ENCODE data around the gene RPRD1A.
"Not testable (repeated sequence)": the region's sequence is repeated elsewhere in the genome, so short reads cannot be mapped to it uniquely, and the experiment has no call there.

Gene RPRD1A, protein sequence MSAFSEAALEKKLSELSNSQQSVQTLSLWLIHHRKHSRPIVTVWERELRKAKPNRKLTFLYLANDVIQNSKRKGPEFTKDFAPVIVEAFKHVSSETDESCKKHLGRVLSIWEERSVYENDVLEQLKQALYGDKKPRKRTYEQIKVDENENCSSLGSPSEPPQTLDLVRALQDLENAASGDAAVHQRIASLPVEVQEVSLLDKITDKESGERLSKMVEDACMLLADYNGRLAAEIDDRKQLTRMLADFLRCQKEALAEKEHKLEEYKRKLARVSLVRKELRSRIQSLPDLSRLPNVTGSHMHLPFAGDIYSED

DNA sequence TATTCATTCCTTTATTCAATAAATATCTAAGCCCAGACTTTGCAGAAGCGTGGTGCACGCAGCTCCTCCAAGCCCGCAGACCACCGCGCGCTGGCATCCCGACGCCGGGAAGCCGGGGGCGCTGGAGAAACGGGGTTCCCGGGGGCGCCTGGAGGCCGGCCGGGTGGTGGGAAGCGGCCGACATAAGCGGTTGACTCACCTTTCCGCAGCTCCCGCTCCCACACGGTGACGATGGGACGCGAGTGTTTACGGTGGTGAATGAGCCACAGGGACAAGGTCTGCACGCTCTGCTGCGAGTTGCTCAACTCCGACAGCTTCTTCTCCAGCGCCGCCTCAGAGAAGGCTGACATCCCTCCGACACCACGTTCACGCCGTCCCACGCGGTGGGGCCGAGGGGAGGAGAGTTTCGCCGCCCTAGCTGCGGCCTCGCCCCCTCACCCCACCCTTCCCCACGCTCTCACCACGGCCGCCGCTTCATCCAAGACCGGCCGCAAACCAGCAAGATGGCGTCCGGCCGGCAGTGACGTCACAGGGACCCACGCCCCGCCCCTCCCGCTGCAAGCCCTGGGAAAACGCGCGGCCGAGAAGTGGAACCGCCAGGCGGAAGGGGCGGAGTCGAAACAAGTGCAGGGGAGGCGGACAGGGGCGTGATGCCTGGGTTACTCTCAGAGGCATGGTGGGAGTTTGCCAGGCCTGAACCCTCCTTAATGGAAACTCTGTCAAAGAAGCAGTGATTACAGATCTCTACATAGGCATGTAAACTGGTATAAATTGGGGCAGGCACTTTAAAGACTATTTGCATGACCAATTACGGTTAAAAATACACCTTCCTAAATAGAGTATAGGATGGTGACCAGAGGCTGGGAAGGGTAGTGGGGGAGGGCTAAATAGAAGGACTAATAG, at the start of gene RPRD1A:
Gene RPRD1A, minus strand, starts transcription at position 505 of the 903 bp plus-strand sequence. Its CDS starts 155 bp downstream, at position 350.
- DNase-seq (ENCODE audit: extremely low spot score), result peak; percentile 97
- TF ChIP-seq, protein P1, sequence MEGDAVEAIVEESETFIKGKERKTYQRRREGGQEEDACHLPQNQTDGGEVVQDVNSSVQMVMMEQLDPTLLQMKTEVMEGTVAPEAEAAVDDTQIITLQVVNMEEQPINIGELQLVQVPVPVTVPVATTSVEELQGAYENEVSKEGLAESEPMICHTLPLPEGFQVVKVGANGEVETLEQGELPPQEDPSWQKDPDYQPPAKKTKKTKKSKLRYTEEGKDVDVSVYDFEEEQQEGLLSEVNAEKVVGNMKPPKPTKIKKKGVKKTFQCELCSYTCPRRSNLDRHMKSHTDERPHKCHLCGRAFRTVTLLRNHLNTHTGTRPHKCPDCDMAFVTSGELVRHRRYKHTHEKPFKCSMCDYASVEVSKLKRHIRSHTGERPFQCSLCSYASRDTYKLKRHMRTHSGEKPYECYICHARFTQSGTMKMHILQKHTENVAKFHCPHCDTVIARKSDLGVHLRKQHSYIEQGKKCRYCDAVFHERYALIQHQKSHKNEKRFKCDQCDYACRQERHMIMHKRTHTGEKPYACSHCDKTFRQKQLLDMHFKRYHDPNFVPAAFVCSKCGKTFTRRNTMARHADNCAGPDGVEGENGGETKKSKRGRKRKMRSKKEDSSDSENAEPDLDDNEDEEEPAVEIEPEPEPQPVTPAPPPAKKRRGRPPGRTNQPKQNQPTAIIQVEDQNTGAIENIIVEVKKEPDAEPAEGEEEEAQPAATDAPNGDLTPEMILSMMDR (IDR thresholded peaks at IDR 0.05; ENCODE audit: control extremely low read depth, extremely low read depth, low read depth, missing control alignments), result no peak
- POLR2A ChIA-PET, result no interaction called here
- CTCF ChIA-PET, result interaction anchor here (1.2 to 1.9 kb wide), 2 partner anchors 50 to 311 kb away, joined by 4 to 5 read pairs; no protein-coding TSS in a partner anchor

DNA sequence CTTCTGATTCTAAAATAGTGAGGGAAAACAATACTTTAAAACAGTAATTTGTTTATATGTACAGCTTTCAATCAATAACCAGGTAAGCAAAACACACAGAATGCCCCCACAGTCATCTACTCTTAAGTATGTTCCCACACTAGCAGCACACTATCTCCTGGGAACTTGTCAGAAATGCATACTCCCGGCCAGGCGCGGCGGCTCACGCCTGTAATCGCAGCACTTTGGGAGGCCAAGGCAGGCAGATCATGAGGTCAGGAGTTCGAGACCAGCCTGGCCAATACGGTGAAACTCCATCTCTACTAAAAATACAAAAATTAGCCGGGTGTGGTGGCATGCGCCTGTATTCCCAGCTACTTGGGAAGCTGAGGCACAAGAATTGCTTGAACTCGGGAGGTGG, 49.4 kb upstream of the RPRD1A start:
- DNase-seq (ENCODE audit: extremely low spot score); POLR2A ChIA-PET: not testable (repeated sequence)
- CTCF ChIA-PET, result interaction anchor here (2.1 kb wide), 1 partner anchor 11 kb away, joined by 4 read pairs; no protein-coding TSS in a partner anchor

GRCh38 chr18:36114738-36115137, 47.4 kb upstream of the RPRD1A start:
- ChIA-PET CTCF (no interaction called here), POLR2A (no interaction called here)
- TF ChIP-seq, protein P1 (IDR thresholded peaks at IDR 0.05; ENCODE audit: control extremely low read depth, extremely low read depth, low read depth, missing control alignments), result no peak
- DNase-seq (ENCODE audit: extremely low spot score), result no peak

GRCh38 chr18:36114251-36114650, 46.9 kb upstream of the RPRD1A start:
- no peak for DNase-seq (ENCODE audit: extremely low spot score)
- ChIA-PET POLR2A (no interaction called here), CTCF (no interaction called here)
- TF ChIP-seq, protein P1 (IDR thresholded peaks at IDR 0.05; ENCODE audit: control extremely low read depth, extremely low read depth, low read depth, missing control alignments), result no peak

- DNase-seq (ENCODE audit: extremely low spot score), result no peak
- ChIA-PET POLR2A (no interaction called here), CTCF (interaction anchor here (1.2 kb wide), 3 partner anchors 9 to 17 kb away, joined by 3 read pairs; partner anchors contain the start of gene SLC39A6)
- TF ChIP-seq, protein P1 (IDR thresholded peaks at IDR 0.05; ENCODE audit: control extremely low read depth, extremely low read depth, low read depth, missing control alignments), result no peak
These were observed 44.9 kb upstream of the RPRD1A start for GRCh38 chr18:36112302-36112701.

DNA sequence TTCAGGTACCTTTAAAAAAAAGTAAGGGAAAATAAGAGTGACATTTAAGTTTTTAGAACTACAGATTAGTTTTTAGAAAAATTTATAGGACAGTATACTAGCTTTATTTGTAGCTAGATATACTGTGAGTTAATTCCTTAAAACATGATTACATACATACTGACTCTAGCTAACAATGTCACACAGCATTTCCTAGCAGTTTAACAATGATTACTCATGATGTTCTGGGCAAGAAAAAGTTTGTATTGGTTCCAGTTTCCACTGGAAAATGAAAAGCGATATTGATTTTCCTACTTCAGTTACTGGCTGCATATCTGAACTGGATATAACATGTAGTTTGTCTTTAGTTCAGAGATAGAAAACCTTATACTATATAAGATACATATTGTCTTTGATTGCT, 42.4 kb upstream of the RPRD1A start:
- TF ChIP-seq, protein P1 (IDR thresholded peaks at IDR 0.05; ENCODE audit: control extremely low read depth, extremely low read depth, low read depth, missing control alignments), result no peak
- DNase-seq (ENCODE audit: extremely low spot score), result no peak
- POLR2A ChIA-PET, result no interaction called here
- CTCF ChIA-PET, result interaction anchor here (0.8 to 1.1 kb wide), 2 partner anchors 11 to 12 kb away, joined by 3 read pairs; no protein-coding TSS in a partner anchor
